ENCODE results near the gene CRYGS. TPM values are rescaled to one million over a fixed set of nuclear protein-coding genes. Genes with fewer than 3 reads are reported as not detected.

Gene CRYGS
- total RNA-seq, 6 experiments from 2014 or later = 0.34 to 0.87 (median 0.68) TPM

GRCh38 chr3:186530415-186530814, 13.8 kb downstream of the CRYGS start:
- no peak overlapping the region for H3K4me3 Mint-ChIP-seq
- H3K9me3 Mint-ChIP-seq = no peaks in the 10 kb centered on the region
- no peak overlapping the region for H3K27ac Mint-ChIP-seq
- no peaks in the 10 kb centered on the region for H3K36me3 Mint-ChIP-seq (ENCODE audit: low read depth)
- TF ChIP-seq, protein P1, sequence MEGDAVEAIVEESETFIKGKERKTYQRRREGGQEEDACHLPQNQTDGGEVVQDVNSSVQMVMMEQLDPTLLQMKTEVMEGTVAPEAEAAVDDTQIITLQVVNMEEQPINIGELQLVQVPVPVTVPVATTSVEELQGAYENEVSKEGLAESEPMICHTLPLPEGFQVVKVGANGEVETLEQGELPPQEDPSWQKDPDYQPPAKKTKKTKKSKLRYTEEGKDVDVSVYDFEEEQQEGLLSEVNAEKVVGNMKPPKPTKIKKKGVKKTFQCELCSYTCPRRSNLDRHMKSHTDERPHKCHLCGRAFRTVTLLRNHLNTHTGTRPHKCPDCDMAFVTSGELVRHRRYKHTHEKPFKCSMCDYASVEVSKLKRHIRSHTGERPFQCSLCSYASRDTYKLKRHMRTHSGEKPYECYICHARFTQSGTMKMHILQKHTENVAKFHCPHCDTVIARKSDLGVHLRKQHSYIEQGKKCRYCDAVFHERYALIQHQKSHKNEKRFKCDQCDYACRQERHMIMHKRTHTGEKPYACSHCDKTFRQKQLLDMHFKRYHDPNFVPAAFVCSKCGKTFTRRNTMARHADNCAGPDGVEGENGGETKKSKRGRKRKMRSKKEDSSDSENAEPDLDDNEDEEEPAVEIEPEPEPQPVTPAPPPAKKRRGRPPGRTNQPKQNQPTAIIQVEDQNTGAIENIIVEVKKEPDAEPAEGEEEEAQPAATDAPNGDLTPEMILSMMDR (IDR thresholded peaks at IDR 0.05) = no peak
- H3K4me1 Mint-ChIP-seq (ENCODE audit: low read depth) = no peaks in the 10 kb centered on the region
- DNase-seq = no peak
- peaks cover 13% of the 10 kb centered on the region for H3K27me3 Mint-ChIP-seq (ENCODE audit: insufficient read depth)

GRCh38 chr3:186529201-186529999, 14.8 kb downstream of the CRYGS start:
- Mint-ChIP-seq H3K27ac (no peak overlapping the region), H3K27me3 (ENCODE audit: insufficient read depth) (peaks cover 17% of the 10 kb centered on the region), H3K9me3 (no peaks in the 10 kb centered on the region), H3K4me1 (ENCODE audit: low read depth) (no peaks in the 10 kb centered on the region), H3K36me3 (ENCODE audit: low read depth) (no peaks in the 10 kb centered on the region), H3K4me3 (no peak overlapping the region)
- DNase-seq = no peak
- TF ChIP-seq, protein P1 (IDR thresholded peaks at IDR 0.05) = peak; percentile 18; the same call in 1 of the 2 replicates

- Mint-ChIP-seq H3K4me1 (ENCODE audit: low read depth) (no peaks in the 10 kb centered on the region), H3K27me3 (ENCODE audit: insufficient read depth) (peaks cover 19% of the 10 kb centered on the region), H3K36me3 (ENCODE audit: low read depth) (no peaks in the 10 kb centered on the region), H3K27ac (no peak overlapping the region), H3K4me3 (no peak overlapping the region), H3K9me3 (no peaks in the 10 kb centered on the region)
- TF ChIP-seq, protein P1 (IDR thresholded peaks at IDR 0.05) = no peak
- DNase-seq = no peak
Observed at GRCh38 chr3:186526256-186526606, 17.9 kb downstream of the CRYGS start.

DNA sequence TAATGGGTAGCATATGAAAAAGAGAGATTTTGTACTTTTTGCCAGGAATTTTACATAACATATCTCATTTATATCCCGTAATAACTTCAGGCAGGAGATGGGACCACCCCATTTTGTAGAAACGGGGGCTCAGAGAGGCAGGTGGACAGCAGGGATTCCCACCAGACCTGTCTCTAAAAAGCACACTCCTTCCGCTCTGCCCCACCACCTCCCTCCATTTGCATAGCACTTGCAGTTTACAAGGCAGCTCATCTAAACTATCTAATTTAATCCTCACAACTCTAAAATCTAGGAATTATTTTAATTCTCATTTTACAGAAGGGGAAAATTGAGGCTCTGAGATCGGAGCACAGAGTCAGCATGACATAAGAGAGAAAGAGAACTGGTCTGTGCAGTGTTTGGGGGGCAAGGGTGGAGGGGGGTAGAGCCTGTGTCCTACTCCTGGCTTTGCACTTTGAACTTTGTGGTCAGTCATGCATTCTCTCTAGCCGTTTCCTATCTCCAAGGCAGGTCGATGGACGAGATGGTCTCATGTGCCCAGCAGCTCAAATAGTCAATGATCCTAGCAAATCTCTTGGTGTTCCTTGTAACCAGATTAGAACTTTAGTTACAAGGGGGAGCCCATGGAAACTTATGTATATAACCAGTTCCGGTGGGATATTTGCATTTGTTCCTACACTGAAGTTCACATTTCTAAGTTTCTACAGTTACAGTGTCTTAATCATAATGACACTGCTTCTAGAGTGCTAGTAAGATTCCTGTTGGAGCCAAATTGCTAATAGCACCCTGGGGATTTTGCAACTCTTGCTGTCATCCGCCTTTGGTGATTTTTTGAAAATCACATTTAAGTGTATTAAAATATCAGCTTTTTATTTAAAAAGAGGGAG, 18.6 kb downstream of the CRYGS start:
- Mint-ChIP-seq H3K4me3 (no peak overlapping the region), H3K36me3 (ENCODE audit: low read depth) (no peaks in the 10 kb centered on the region), H3K9me3 (no peaks in the 10 kb centered on the region), H3K4me1 (ENCODE audit: low read depth) (no peaks in the 10 kb centered on the region), H3K27me3 (ENCODE audit: insufficient read depth) (peaks cover 23% of the 10 kb centered on the region), H3K27ac (no peak overlapping the region)
- TF ChIP-seq, protein P1 (IDR thresholded peaks at IDR 0.05) = no peak
- DNase-seq = no peak

- H3K27me3 Mint-ChIP-seq (ENCODE audit: insufficient read depth) = peaks cover 24% of the 10 kb centered on the region
Observed at GRCh38 chr3:186524616-186525015, 19.6 kb downstream of the CRYGS start.

More at GRCh38 chr3:186524616-186525015, 19.6 kb downstream of the CRYGS start:
- H3K27ac Mint-ChIP-seq = no peak overlapping the region
- no peaks in the 10 kb centered on the region for H3K36me3 Mint-ChIP-seq (ENCODE audit: low read depth)
- H3K9me3 Mint-ChIP-seq = no peaks in the 10 kb centered on the region
- H3K4me1 Mint-ChIP-seq (ENCODE audit: low read depth) = no peaks in the 10 kb centered on the region
- no peak for DNase-seq
- TF ChIP-seq, protein P1 (IDR thresholded peaks at IDR 0.05) = no peak
- no peak overlapping the region for H3K4me3 Mint-ChIP-seq
